Loucy (cell line): ENCODE results near the gene SUPT7L.

Experiments
- CTCF ChIP-seq: fragments of 200-600 bp; sonication (generic); conservative IDR thresholded peaks from 2 replicates; pipeline ENCODE4 v1.5.1; 2014; ENCODE audit warnings: mild to moderate bottlenecking, antibody characterized with exemption, low read length
- EZH2phosphoT487 ChIP-seq: fragments of 200-600 bp; IDR thresholded peaks from 2 replicates; pipeline ENCODE4 v1.6.1; 2018; ENCODE audit warnings: antibody characterized with exemption, mild to moderate bottlenecking, moderate library complexity, borderline replicate concordance

- no peak for TF ChIP-seq CTCF
- TF ChIP-seq EZH2phosphoT487: no peak
Measured at GRCh38 chr2:27710640-27711430, 47.4 kb upstream of the SUPT7L start.
